ENCODE data around the gene PDZD11. TPM values are rescaled to one million over a fixed set of nuclear protein-coding genes. Genes with fewer than 3 reads are reported as not detected.

PDZD11 gene
- 10 to 100 TPM; 15.6 to 37.8 (median 30.6) TPM for total RNA-seq

- DNase-seq (ENCODE audit: low spot score in 2 of 2) = peak; percentile 82 to 83
- Histone ChIP-seq H3K36me3 (peaks cover 13% of the 10 kb centered on the region), H3K27me3 (no peaks in the 10 kb centered on the region), H3K4me3 (peak within 1 kb of the TSS; percentile 58), H3K4me1 (peaks cover 15% of the 10 kb centered on the region), H3K27ac (no peak within 1 kb of the TSS), H3K9me3 (no peaks in the 10 kb centered on the region)
- TF ChIP-seq POLR2A (IDR thresholded peaks at IDR 0.05) = no peak
- TF ChIP-seq EP300 (IDR thresholded peaks at IDR 0.05) = no peak
- no peak for TF ChIP-seq POLR2AphosphoS5 (IDR thresholded peaks at IDR 0.05)
- TF ChIP-seq CTCF (IDR thresholded peaks at IDR 0.05) = no peak
- WGBS = 53% methylated on average over 44 of the region's 62 CpGs
Observed at GRCh38 chrX:70289793-70290770, at the start of gene PDZD11, which contains the start of gene KIF4A. Gene PDZD11, minus strand, starts transcription at chrX:70289927. Its CDS starts 586 bp downstream, at chrX:70289341. Gene KIF4A, plus strand, starts transcription at chrX:70290104. Its CDS starts 355 bp downstream, at chrX:70290459.

GRCh38 chrX:70338290-70338689 lies 48.6 kb upstream of the PDZD11 start:
- H3K36me3 ChIP-seq = no peaks in the 10 kb centered on the region
- no peak for DNase-seq (ENCODE audit: low spot score in 2 of 2)
- H3K27ac ChIP-seq = no peak overlapping the region
- TF ChIP-seq EP300 (IDR thresholded peaks at IDR 0.05) = no peak
- no peak for TF ChIP-seq POLR2A (IDR thresholded peaks at IDR 0.05)
- no peak for TF ChIP-seq CTCF (IDR thresholded peaks at IDR 0.05)
- no peak for TF ChIP-seq POLR2AphosphoS5 (IDR thresholded peaks at IDR 0.05)
- no peaks in the 10 kb centered on the region for H3K27me3 ChIP-seq
- H3K4me3 ChIP-seq = no peak overlapping the region
- no peaks in the 10 kb centered on the region for H3K9me3 ChIP-seq
- no peaks in the 10 kb centered on the region for H3K4me1 ChIP-seq
- WGBS = 70% methylated on average over 4 of the region's 4 CpGs

- no peak for TF ChIP-seq EP300 (IDR thresholded peaks at IDR 0.05)
- TF ChIP-seq CTCF (IDR thresholded peaks at IDR 0.05) = no peak
- TF ChIP-seq POLR2AphosphoS5 (IDR thresholded peaks at IDR 0.05) = no peak
- TF ChIP-seq POLR2A (IDR thresholded peaks at IDR 0.05) = no peak
- H3K27me3 ChIP-seq = no peaks in the 10 kb centered on the region
- no peaks in the 10 kb centered on the region for H3K36me3 ChIP-seq
- no peak overlapping the region for H3K27ac ChIP-seq
- DNase-seq (ENCODE audit: low spot score in 2 of 2) = no peak
- no peaks in the 10 kb centered on the region for H3K9me3 ChIP-seq
- no peaks in the 10 kb centered on the region for H3K4me1 ChIP-seq
- H3K4me3 ChIP-seq = no peak overlapping the region
Observed at GRCh38 chrX:70336767-70337166, 47.0 kb upstream of the PDZD11 start.

DNA sequence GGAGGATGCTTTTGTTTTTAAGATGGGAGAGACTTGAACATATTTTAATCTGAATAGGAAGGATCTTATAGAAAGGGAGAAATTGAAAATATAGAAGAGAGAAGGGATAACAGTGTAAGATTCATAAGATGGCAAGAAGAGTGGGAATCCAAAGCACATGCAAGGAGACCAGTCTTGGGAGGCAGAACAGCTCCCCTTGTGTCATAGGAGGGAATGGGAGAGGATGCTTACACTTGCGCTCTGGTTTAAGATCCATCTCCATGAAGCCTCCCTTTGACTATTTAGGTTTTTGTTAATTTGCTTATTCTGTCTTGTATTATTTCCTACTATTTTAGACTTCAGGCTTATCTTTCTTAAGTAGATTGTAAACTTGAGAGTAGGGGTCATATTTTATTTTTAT lies 42.9 kb upstream of the PDZD11 start:
- Histone ChIP-seq H3K27ac (no peak overlapping the region), H3K4me1 (no peaks in the 10 kb centered on the region), H3K36me3 (no peaks in the 10 kb centered on the region), H3K9me3 (no peaks in the 10 kb centered on the region), H3K4me3 (no peak overlapping the region), H3K27me3 (no peaks in the 10 kb centered on the region)
- no peak for DNase-seq (ENCODE audit: low spot score in 2 of 2)
- 79% methylated on average over 1 of the region's 1 CpG for WGBS
- TF ChIP-seq CTCF (IDR thresholded peaks at IDR 0.05) (no peak), POLR2A (IDR thresholded peaks at IDR 0.05) (no peak), POLR2AphosphoS5 (IDR thresholded peaks at IDR 0.05) (no peak), EP300 (IDR thresholded peaks at IDR 0.05) (no peak)

GRCh38 chrX:70331161-70331560 lies 41.4 kb upstream of the PDZD11 start:
- no peak for TF ChIP-seq EP300 (IDR thresholded peaks at IDR 0.05)
- TF ChIP-seq POLR2AphosphoS5 (IDR thresholded peaks at IDR 0.05) = no peak
- TF ChIP-seq POLR2A (IDR thresholded peaks at IDR 0.05) = no peak
- TF ChIP-seq CTCF (IDR thresholded peaks at IDR 0.05) = no peak
- no peaks in the 10 kb centered on the region for H3K4me1 ChIP-seq
- 46% methylated on average over 1 of the region's 1 CpG for WGBS

More at GRCh38 chrX:70331161-70331560, 41.4 kb upstream of the PDZD11 start:
- no peaks in the 10 kb centered on the region for H3K36me3 ChIP-seq
- H3K27me3 ChIP-seq = no peaks in the 10 kb centered on the region
- no peak overlapping the region for H3K27ac ChIP-seq
- DNase-seq (ENCODE audit: low spot score in 2 of 2) = no peak
- no peaks in the 10 kb centered on the region for H3K9me3 ChIP-seq
- H3K4me3 ChIP-seq = no peak overlapping the region
